GM13977 (cell line): ENCODE results near the gene MLST8.

Experiments
- DNase-seq: peaks from one replicate; pipeline ENCODE4 v3.0.0; 2012; ENCODE audit warnings: low spot score
- in situ Hi-C: fragments of 300-500 bp; cut with MboI; formaldehyde crosslinking; loops from one replicate; pipeline ENCODE4 v1.12.0; 2022; ENCODE audit warnings: low sequenced_read_pairs, low pct_unique_long_range_greater_than_20kb, mixed read lengths, inconsistent platforms; ENCODE audit not compliant: unreplicated experiment
- TF ChIP-seq, protein P1 (sequence below): IDR thresholded peaks from 2 replicates; pipeline ENCODE4 v1.5.1; 2012; ENCODE audit warnings: mild to moderate bottlenecking, control low read depth; ENCODE audit not compliant: insufficient read depth; ENCODE audit errors: extremely low read depth, missing control alignments

MLST8 gene

DNA sequence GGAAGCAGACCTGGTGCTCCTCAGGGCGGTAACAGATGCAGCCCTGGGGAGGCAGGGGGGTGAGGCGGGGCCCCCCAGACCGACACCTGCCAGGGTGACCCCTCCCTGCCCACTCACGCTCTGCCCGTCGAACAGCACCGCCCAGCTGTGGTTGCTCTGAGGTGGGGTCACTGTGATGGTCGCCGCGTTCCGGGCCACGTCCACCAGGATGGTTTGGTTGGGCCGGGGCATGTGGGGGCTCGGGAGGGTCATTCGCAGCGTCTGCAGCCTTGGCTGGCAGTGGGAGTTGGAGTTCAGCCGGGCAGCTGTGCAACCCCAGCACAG is 4.7 kb downstream of the MLST8 start:
- no peak for DNase-seq
- in situ Hi-C loops: no loop called here
- TF ChIP-seq, protein P1, sequence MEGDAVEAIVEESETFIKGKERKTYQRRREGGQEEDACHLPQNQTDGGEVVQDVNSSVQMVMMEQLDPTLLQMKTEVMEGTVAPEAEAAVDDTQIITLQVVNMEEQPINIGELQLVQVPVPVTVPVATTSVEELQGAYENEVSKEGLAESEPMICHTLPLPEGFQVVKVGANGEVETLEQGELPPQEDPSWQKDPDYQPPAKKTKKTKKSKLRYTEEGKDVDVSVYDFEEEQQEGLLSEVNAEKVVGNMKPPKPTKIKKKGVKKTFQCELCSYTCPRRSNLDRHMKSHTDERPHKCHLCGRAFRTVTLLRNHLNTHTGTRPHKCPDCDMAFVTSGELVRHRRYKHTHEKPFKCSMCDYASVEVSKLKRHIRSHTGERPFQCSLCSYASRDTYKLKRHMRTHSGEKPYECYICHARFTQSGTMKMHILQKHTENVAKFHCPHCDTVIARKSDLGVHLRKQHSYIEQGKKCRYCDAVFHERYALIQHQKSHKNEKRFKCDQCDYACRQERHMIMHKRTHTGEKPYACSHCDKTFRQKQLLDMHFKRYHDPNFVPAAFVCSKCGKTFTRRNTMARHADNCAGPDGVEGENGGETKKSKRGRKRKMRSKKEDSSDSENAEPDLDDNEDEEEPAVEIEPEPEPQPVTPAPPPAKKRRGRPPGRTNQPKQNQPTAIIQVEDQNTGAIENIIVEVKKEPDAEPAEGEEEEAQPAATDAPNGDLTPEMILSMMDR: no peak

DNA sequence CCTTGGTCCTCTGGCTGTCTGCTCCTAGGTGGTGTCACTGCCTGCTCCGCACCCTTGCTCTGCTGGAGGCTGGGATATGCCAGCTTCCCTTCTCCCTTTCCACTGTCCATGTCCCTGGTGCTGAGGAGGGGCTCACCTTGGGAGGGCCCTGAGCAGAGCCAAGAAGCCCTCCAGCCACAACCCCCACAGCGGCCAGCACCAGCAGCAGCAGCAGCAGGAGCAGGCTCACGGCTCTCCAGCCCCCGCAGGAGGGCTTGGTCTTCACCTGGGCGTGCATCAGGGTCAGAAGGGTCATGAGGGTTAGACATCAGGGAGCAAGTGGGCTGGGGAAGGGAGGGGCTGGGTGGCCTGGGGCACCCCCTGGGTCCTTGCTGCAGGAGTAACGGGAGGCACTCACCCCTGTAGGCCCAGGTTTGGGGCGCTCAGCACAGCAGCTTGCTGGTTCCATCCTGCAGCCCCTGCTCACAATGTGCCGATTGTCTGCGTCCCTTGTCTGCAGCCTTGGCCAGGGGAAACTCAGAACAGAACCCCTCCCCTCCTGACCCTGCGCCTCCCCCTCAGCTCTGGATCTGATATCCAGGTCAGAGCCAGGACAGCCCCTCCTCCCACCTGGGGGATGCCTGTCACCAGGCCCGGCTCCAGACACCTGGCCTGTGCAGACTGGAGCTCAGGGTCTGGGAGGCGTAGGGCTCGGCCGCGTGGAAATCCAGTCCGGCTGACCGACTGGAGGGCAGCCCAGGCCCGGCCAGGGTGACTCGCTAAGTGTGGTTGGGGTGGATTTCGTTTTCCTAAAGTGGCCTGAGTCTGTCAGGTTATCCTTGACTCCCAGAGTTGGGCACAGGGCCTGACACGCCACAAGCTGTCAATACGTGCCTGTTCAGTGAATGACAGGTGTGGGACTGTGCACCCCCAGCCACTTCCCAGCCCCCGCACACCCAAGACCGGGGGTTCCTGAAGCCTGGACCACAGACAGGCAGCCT is 5.4 kb downstream of the MLST8 start, which contains the start of gene BRICD5:
BRICD5 (minus strand) TSS at position 478 of the 980 bp plus-strand sequence; CDS start at position 448, 30 bp downstream.
- in situ Hi-C loops: no loop called here
- TF ChIP-seq, protein P1: no peak
- DNase-seq: no peak

DNA sequence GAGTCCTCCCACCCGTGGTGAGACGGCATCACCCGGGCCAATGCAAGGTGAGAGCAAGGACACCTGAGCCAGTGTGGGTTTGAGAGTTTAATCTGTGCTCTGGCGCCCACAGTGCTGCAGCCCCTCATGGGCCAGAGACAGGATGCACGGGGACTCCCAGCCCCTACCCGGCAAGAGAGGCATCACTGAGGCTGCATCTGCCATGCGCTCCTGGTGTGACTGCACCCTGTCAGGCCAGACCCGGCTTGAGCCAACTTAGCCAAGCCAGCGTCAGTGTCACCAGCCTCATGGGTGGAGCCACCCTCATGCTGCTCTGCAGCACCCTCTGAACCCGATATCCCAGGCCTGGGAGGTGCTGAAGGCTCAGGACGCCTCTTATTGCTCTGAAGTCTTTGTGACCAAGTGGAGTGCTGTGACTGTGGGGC is 6.7 kb downstream of the MLST8 start:
- TF ChIP-seq, protein P1: no peak
- in situ Hi-C loops: no loop called here
- no peak for DNase-seq

DNA sequence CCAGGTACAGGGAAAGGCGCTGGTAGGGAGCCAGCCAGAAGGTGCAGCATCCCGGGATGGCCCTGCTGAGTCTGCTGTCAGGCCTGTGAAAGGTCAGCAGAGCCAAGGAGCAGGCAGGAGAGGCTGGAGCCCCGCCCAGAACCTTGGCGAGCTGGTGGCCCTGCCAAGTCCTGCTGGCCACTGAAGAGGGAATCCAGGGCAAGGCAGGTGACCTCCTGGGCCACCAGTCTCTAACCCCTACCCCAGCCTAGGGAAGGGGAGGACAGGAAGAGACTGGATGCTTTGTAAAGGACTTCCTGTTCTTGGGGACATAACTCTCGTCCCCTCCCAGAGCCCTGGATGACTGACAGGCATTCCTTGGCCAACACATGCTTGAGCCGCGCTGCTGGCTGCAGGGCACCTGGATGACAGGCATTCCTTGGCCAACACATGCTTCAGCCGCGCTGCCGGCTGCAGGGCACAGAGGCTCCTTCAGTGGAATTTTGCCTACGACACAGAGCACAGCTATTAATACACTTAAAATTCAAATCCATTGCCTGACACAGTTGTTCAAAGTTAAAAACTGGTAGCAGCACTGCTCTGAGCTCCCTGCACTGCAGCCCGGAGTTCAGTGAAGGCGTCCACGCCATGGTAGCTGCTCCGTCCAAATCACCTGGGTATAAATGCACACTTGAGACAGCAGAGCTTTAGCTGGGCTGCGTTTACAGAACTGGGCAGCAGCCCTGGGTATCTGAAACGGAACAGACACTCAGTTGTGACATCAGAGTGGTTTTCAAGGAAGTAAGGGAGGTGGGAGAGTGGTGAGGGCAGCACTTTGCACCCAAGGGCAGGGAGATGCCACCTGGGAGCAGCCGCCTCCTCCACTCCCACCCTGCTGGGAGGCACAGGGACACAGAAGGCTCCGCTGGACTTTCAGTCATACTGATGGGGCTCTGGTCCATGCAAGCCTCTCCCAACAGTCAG is 7.4 kb downstream of the MLST8 start:
- TF ChIP-seq, protein P1: no peak
- DNase-seq: no peak
- in situ Hi-C loops: no loop called here

DNA sequence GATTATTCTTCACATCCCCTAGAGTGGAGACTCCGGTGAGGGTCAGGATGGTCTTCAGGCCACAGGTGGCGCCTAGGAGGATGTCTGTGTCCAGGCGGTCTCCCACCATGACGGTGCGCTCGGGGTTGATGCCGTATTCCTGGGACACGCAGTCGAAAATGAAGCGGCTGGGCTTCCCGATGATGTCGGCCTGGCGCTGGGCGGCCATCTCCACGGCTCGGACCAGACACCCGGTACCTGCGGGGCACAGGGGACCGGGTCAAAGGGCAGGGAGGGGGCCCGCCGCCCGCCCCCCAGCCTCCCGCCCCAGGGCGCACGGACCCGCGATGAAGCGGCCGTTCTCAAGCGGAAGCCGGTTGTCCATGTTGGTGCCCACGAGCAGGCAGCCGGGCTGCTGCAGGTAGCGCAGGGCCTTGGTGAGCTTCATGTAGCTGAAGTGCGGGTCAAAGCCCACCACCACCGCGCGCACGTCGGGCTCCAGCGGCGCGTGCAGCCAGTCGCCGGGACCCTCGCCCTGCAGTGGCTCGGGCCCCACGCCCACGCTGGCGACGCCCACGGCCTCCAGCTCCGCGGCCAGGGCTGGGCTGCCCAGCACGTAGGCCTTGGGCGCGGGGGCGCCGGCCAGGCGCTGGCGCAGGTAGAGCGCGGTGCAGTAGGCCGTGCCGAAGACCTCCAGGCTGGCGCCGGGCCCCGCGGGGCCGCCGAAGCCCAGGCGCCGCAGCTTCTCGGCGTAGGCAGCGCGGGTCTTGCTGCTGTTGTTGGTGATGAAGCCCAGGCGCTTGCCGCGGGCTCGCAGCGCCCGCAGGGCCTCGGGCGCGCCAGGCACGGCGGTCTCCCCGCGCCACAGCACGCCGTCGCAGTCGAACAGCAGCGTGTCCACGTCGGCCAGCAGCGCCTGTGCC is 8.8 kb downstream of the MLST8 start:
- in situ Hi-C loops: no loop called here
- DNase-seq: no peak

More for the DNA sequence above, 8.8 kb downstream of the MLST8 start:
- TF ChIP-seq, protein P1: no peak
